HepG2 (cell line): ENCODE results near the gene TMEM247. TPM values are rescaled to one million over a fixed set of nuclear protein-coding genes. Genes with fewer than 3 reads are reported as not detected.

Experiments used
- HNF1B ChIP-seq: sonication (generic); formaldehyde crosslinking; IDR thresholded peaks from 2 replicates; pipeline ENCODE4 v1.5.1; 2020; ENCODE audit warnings: mild to moderate bottlenecking, moderate library complexity, missing genetic modification reagents
- IKZF5 ChIP-seq: IDR thresholded peaks from 2 replicates; pipeline ENCODE4 v1.6.1; 2018; ENCODE audit warnings: missing genetic modification reagents, mild to moderate bottlenecking, missing compliant biosample characterization
- JARID2 ChIP-seq: sonication (generic); formaldehyde crosslinking; IDR thresholded peaks from 2 replicates; pipeline ENCODE4 v1.8.1; 2023; ENCODE audit warnings: missing genetic modification reagents, inconsistent platforms; ENCODE audit not compliant: insufficient replicate concordance
- KDM5B ChIP-seq: sonication (generic); formaldehyde crosslinking; IDR thresholded peaks from 2 replicates; pipeline ENCODE4 v1.4.0; 2020; ENCODE audit warnings: missing genetic modification reagents, mild to moderate bottlenecking, borderline replicate concordance
- KLF13 ChIP-seq: sonication (generic); formaldehyde crosslinking; IDR thresholded peaks from 2 replicates; pipeline ENCODE4 v1.4.0; 2020; ENCODE audit warnings: mild to moderate bottlenecking, missing genetic modification reagents
- KMT2A ChIP-seq: sonication (generic); formaldehyde crosslinking; IDR thresholded peaks from 2 replicates; pipeline ENCODE4 v1.4.0; 2020; ENCODE audit warnings: missing genetic modification reagents
- MAFF ChIP-seq: IDR thresholded peaks from 2 replicates; pipeline ENCODE4 v1.6.1; 2011; ENCODE audit warnings: low read depth, low read length, improper control_type of control experiment
- NR2C2 ChIP-seq: sonication (generic); formaldehyde crosslinking; IDR thresholded peaks from 2 replicates; pipeline ENCODE4 v1.4.0; 2020; ENCODE audit warnings: missing genetic modification reagents, mild to moderate bottlenecking, moderate library complexity, borderline replicate concordance
- PAWR ChIP-seq: sonication (generic); formaldehyde crosslinking; IDR thresholded peaks from 2 replicates; pipeline ENCODE4 v1.4.0; 2020; ENCODE audit warnings: missing genetic modification reagents, mild to moderate bottlenecking, borderline replicate concordance
- REPIN1 ChIP-seq: sonication (generic); formaldehyde crosslinking; IDR thresholded peaks from 2 replicates; pipeline ENCODE4 v1.8.0; 2022; ENCODE audit warnings: missing genetic modification reagents, low read depth, mild to moderate bottlenecking, borderline replicate concordance
- SMAD1 ChIP-seq: sonication (generic); formaldehyde crosslinking; IDR thresholded peaks from 2 replicates; pipeline ENCODE4 v1.4.0; 2020; ENCODE audit warnings: missing genetic modification reagents, low read depth, mild to moderate bottlenecking, borderline replicate concordance
- SMC3 ChIP-seq: IDR thresholded peaks from 2 replicates; pipeline ENCODE4 v1.6.1; 2011; ENCODE audit warnings: low read length, improper control_type of control experiment
- ZFP36L2 ChIP-seq: sonication (generic); formaldehyde crosslinking; IDR thresholded peaks from 2 replicates; pipeline ENCODE4 v1.4.0; 2020; ENCODE audit warnings: missing genetic modification reagents
- ZFP91 ChIP-seq: sonication (generic); formaldehyde crosslinking; IDR thresholded peaks from 2 replicates; pipeline ENCODE4 v1.9.0; 2022; ENCODE audit warnings: missing genetic modification reagents, mild to moderate bottlenecking, borderline replicate concordance
- ZNF263 ChIP-seq: sonication (generic); formaldehyde crosslinking; IDR thresholded peaks from 2 replicates; pipeline ENCODE4 v1.4.0; 2020; ENCODE audit warnings: missing genetic modification reagents
- ZNF547 ChIP-seq: sonication (generic); formaldehyde crosslinking; IDR thresholded peaks from 2 replicates; pipeline ENCODE4 v1.5.1; 2020; ENCODE audit warnings: mild to moderate bottlenecking, missing genetic modification reagents
- ZNF784 ChIP-seq: sonication (generic); formaldehyde crosslinking; IDR thresholded peaks from 2 replicates; pipeline ENCODE4 v1.5.1; 2020; ENCODE audit warnings: missing genetic modification reagents, mild to moderate bottlenecking, borderline replicate concordance
- ZNF788 ChIP-seq: sonication (generic); formaldehyde crosslinking; IDR thresholded peaks from 2 replicates; pipeline ENCODE4 v1.5.0; 2020; ENCODE audit warnings: mild to moderate bottlenecking, missing genetic modification reagents, borderline replicate concordance
- ZSCAN21 ChIP-seq: sonication (generic); formaldehyde crosslinking; IDR thresholded peaks from 2 replicates; pipeline ENCODE4 v1.8.0; 2022; ENCODE audit warnings: mild to moderate bottlenecking, missing genetic modification reagents, moderate library complexity, borderline replicate concordance
- polyA plus RNA-seq, 8 experiments: library from polyadenylated mRNA; depleted of rRNA in 3 of 8; stranded (reverse) in 7 of 8; unstranded in 1 of 8; fragments of >200 nt; fragmentation: Illumina TruSeq in 4 of 8; extraction: Trizol in 4 of 8; gene quantifications; 2 replicates each; pipeline versions ENCODE4 v1.2.1 to v1.2.3, GENCODE V29; 2011 to 2016; ENCODE audit warnings: low read depth in 4 of 8, missing spikeins in 1 of 8, mixed read lengths in 1 of 8; ENCODE audit not compliant: insufficient read depth in 1 of 8
- total RNA-seq, 5 experiments: library from RNA; depleted of rRNA; stranded (reverse); fragments of >200 nt; fragmentation: Illumina TruSeq; extraction: Trizol; gene quantifications; 2 replicates each; pipeline ENCODE4 v1.2.3, GENCODE V29; 2016; ENCODE audit warnings: low read depth in 1 of 5

The TMEM247 gene
- total and polyA plus RNA-seq, 2 of the 13 experiments (the other 11 are each of a cell fraction or from before 2014, with no cell fraction given), result not detected

- TF ChIP-seq REPIN1 (CRISPR knock-in tag), result peak; percentile 90; the same call in 1 of the 2 replicates
- TF ChIP-seq ZSCAN21, result 0 out of 2 replicates have a peak, but pooled peaks have one; percentile 44
- peak; percentile 50; the same call in 1 of the 2 replicates for TF ChIP-seq IKZF5 (CRISPR knock-in tag)
- TF ChIP-seq MAFF, result 0 out of 2 replicates have a peak, but pooled peaks have one; percentile 15
- TF ChIP-seq JARID2 (CRISPR knock-in tag), result peak; percentile 52
- TF ChIP-seq ZNF547 (CRISPR knock-in tag), result peak; percentile 0; the same call in 1 of the 2 replicates
- no peak for TF ChIP-seq KLF13 (CRISPR knock-in tag)
- TF ChIP-seq ZNF263 (CRISPR knock-in tag), result 0 out of 2 replicates have a peak, but pooled peaks have one; percentile 12
- TF ChIP-seq HNF1B (CRISPR knock-in tag), result peak; percentile 87
- TF ChIP-seq NR2C2 (CRISPR knock-in tag), result peak; percentile 44; the same call in 1 of the 2 replicates
- peak; percentile 94; the same call in 1 of the 2 replicates for TF ChIP-seq SMAD1 (CRISPR knock-in tag)
- TF ChIP-seq KMT2A (CRISPR knock-in tag), result 0 out of 2 replicates have a peak, but pooled peaks have one; percentile 16
- peak; percentile 84; the same call in 1 of the 2 replicates for TF ChIP-seq ZNF788 (CRISPR knock-in tag)
- no peak for TF ChIP-seq ZNF784 (CRISPR knock-in tag)
- peak; percentile 59 for TF ChIP-seq ZFP91 (CRISPR knock-in tag)
- peak; percentile 99 for TF ChIP-seq SMC3
- no peak for TF ChIP-seq PAWR (CRISPR knock-in tag)
- TF ChIP-seq ZFP36L2 (CRISPR knock-in tag), result peak; percentile 12; the same call in 1 of the 2 replicates
- peak; percentile 41; the same call in 1 of the 2 replicates for TF ChIP-seq KDM5B (CRISPR knock-in tag)
Measured at GRCh38 chr2:46461011-46461674, 18.2 kb upstream of the TMEM247 start (continued).
